T-cell (primary cell): ENCODE data around the gene RUFY3. TPM values are rescaled to one million over a fixed set of nuclear protein-coding genes. Genes with fewer than 3 reads are reported as not detected.
"Not testable (repeated sequence)": the region's sequence is repeated elsewhere in the genome, so short reads cannot be mapped to it uniquely, and the experiment has no call there.

Experiments
- ATAC-seq, 4 experiments: fragments of 200-7000 bp in 3 of 4; fragments of 150-1000 bp in 1 of 4; cut with Tn5 transposase; replicated peaks in 1 of 4; 1 replicate in 3 of 4; 2 replicates in 1 of 4; pipeline ENCODE4 v1.10.0; 2021; ENCODE audit warnings: moderate library complexity in 3 of 4, mild to moderate bottlenecking in 2 of 4, moderate number of reproducible peaks in 1 of 4
- CTCF ChIA-PET, 2 donors: fragments of 300-600 bp; sonication (Branson Sonifier 250); formaldehyde crosslinking; loops; one replicate each; lab custom pipeline; 2022; ENCODE audit warnings: antibody characterized with exemption in 2 of 2; lab: Charles Lee
- POLR2A ChIA-PET, 2 donors: fragments of 300-600 bp; sonication (Branson Sonifier 250); formaldehyde crosslinking; loops; one replicate each; lab custom pipeline; 2022; ENCODE audit warnings: antibody characterized with exemption in 2 of 2; lab: Charles Lee
- DNase-seq, 35 experiments: peaks; one replicate each; pipeline versions ENCODE4 v3.0.0 to v3.0.0-alpha.2; 2013 to 2023
- H3K27ac ChIP-seq: one replicate; pipeline ENCODE4 v1.5.1; 2013; ENCODE audit warnings: low read length
- H3K27me3 ChIP-seq, 2 experiments: replicated peaks in 1 of 2; 1 replicate in 1 of 2; 2 replicates in 1 of 2; pipeline versions ENCODE4 v1.6.1 to v1.7.0; 2013; ENCODE audit warnings: low read length in 1 of 2, mixed read lengths in 1 of 2; ENCODE audit not compliant: control insufficient read depth in 2 of 2, insufficient read depth in 2 of 2; ENCODE audit errors: extremely low read depth in 1 of 2
- H3K36me3 ChIP-seq, 2 donors: 1 replicate in 1 of 2; 2 replicates in 1 of 2; pipeline versions ENCODE4 v1.6.1 to v1.7.0; 2013; ENCODE audit warnings: low read length in 1 of 2; ENCODE audit not compliant: control insufficient read depth in 2 of 2, insufficient read depth in 1 of 2; ENCODE audit errors: extremely low read depth in 1 of 2
- H3K4me1 ChIP-seq, 2 experiments: 1 replicate in 1 of 2; 2 replicates in 1 of 2; pipeline versions ENCODE4 v1.6.1 to v1.7.0; 2013; ENCODE audit warnings: low read length in 2 of 2, mixed read lengths in 1 of 2; ENCODE audit not compliant: insufficient read depth in 2 of 2, control insufficient read depth in 1 of 2; ENCODE audit errors: extremely low read depth in 1 of 2
- H3K4me3 ChIP-seq, 2 donors: 1 replicate in 1 of 2; 2 replicates in 1 of 2; pipeline versions ENCODE4 v1.5.1 to v1.7.0; 2013; ENCODE audit warnings: mild to moderate bottlenecking in 2 of 2, low read length in 1 of 2, moderate library complexity in 1 of 2; ENCODE audit not compliant: control insufficient read depth in 1 of 2; ENCODE audit errors: extremely low read depth in 1 of 2
- H3K9me3 ChIP-seq: 2 replicates; pipeline ENCODE4 v1.7.0; 2013
- H3K27ac Mint-ChIP-seq, 2 donors: one replicate each; pipeline ENCODE4 v1.8.0; 2020 to 2021; ENCODE audit warnings: mild to moderate bottlenecking in 2 of 2, mixed read lengths in 2 of 2
- H3K27me3 Mint-ChIP-seq, 2 donors: one replicate each; pipeline ENCODE4 v1.8.0; 2021 to 2022; ENCODE audit warnings: mixed read lengths in 2 of 2
- H3K36me3 Mint-ChIP-seq: one replicate; pipeline ENCODE4 v1.8.0; 2021; ENCODE audit warnings: mixed read lengths
- H3K4me1 Mint-ChIP-seq, 3 donors: one replicate each; pipeline ENCODE4 v1.8.0; 2020 to 2022; ENCODE audit warnings: mixed read lengths in 3 of 3, mild to moderate bottlenecking in 1 of 3
- H3K4me3 Mint-ChIP-seq, 3 donors: one replicate each; pipeline ENCODE4 v1.8.0; 2020 to 2022; ENCODE audit warnings: mild to moderate bottlenecking in 3 of 3, mixed read lengths in 3 of 3, moderate library complexity in 3 of 3
- H3K9me3 Mint-ChIP-seq, 3 donors: one replicate each; pipeline ENCODE4 v1.8.0; 2020 to 2022; ENCODE audit warnings: mixed read lengths in 3 of 3
- WGBS: methylation state at CpG from one replicate; pipeline ENCODE4 v1.1.5; 2013; ENCODE audit warnings: missing lambda C conversion rate; ENCODE audit not compliant: insufficient coverage; 5-methylcytosine and 5-hydroxymethylcytosine counted together
- total RNA-seq, 35 experiments: library from RNA in 6 of 35; stranded (reverse) in 6 of 35; fragments of 120-200 nt in 1 of 35; gene quantifications; one replicate each; pipeline versions ENCODE4 v1.2.1 to v1.2.4 and lab custom pipeline; 2013 to 2026

The RUFY3 gene
- total RNA-seq, 5 donors from 2014 or later (not counting 1 experiment from before 2014, with no cell fraction given): 29.8 to 34.1 (median 33.3) TPM

DNA sequence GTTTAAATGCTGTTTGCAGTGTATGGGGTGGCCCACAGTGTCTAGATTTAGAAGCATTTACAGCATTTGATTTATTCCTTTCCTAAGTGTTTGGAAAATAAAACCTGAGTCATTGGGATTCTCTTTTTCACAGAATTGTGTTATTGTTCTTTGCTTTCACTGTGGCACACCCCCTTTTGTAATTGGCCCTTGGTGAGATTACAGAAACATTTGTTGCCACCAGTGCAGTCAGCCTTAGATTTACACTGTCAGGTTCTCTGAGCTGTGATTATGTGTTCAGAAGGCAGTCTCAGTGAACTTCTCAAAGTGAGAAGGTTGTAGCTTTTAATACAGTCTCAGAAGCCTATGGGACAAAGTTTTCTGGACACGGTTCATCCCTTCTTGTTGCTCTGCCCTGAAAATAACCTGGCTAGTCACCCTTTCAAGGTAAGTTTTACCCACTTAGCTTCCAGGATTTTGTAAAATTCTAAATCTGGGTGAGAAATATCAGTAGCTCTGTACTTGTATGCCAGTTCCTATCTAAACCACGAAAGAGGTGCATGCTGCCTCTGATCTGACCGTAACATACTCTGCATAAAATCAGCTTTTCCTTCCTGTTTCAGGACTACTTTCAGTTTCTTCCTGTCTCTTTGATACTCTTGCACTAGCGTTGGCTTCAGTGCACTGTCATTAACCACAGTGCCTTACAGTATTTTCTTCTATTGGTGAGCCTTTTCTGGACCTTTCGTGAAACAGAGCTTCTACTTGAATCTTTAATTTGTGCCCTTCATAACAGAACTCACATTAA, 12.6 kb downstream of the RUFY3 start:
- DNase-seq (peak in 29 of 35 experiments; percentile 5 to 76 (median 20)), ATAC-seq (peak; percentile 89 to 94 (median 92))
- CTCF ChIA-PET: interaction anchor here (0.5 to 4.3 kb wide), 36 partner anchors 10 to 275 kb away, joined by 3 to 49 read pairs (median 5); partner anchors contain the start of genes RUFY3 (in 2 of the 2), MOB1B (in 1 of the 2) and UTP3 (in 1 of the 2)
- no peaks in the 10 kb centered on the region for H3K27me3 ChIP-seq
- WGBS: 3% methylated on average over 4 of the region's 5 CpGs
- Mint-ChIP-seq H3K27ac (peak overlapping the region; percentile 93 to 94), H3K27me3 (no peaks in the 10 kb centered on the region), H3K9me3 (no peaks in the 10 kb centered on the region), H3K4me1 (peaks cover 41 to 61% (median 47%) of the 10 kb centered on the region in 3 donors), H3K36me3 (no peaks in the 10 kb centered on the region), H3K4me3 (peak overlapping the region; percentile 66 to 71 (median 70))
- no peaks in the 10 kb centered on the region for H3K9me3 ChIP-seq
- no peaks in the 10 kb centered on the region for H3K36me3 ChIP-seq
- peaks cover 36 to 44% of the 10 kb centered on the region in 2 experiments for H3K4me1 ChIP-seq
- H3K27ac ChIP-seq: peak overlapping the region; percentile 82
- POLR2A ChIA-PET: interaction anchor here (0.5 to 2.2 kb wide), 11 partner anchors 11 to 287 kb away, joined by 3 to 14 read pairs (median 4); partner anchors contain the start of gene UTP3 (in 1 of the 2)
- peak overlapping the region; percentile 28 to 58 for H3K4me3 ChIP-seq

DNA sequence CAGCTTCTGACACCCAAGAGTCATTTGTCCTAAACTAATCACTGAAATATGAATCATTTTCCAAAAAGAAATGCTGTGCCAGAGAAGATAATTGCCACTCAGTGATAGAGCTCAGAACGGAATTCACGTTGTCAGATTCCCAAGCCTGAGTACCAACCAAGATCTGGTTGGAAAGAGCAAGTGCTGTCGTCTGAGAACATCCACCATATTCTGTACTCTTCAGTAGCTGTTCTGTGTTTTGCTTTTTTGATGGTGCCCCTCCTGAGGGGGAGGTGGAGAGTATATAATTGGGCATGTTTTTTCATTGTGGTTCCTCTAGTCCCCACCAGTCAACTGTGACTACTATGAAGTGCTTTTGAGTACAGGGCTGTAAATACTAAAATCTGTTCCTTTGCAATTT, 13.2 kb downstream of the RUFY3 start:
- peak overlapping the region; percentile 82 for H3K27ac ChIP-seq
- no peaks in the 10 kb centered on the region for H3K9me3 ChIP-seq
- 0% methylated on average over 2 of the region's 3 CpGs for WGBS
- H3K4me3 ChIP-seq: peak overlapping the region; percentile 28 to 58
- no peaks in the 10 kb centered on the region for H3K27me3 ChIP-seq
- ATAC-seq: peak; percentile 42 to 59 (median 53)
- Mint-ChIP-seq H3K9me3 (no peaks in the 10 kb centered on the region), H3K4me3 (peak overlapping the region; percentile 66 to 71 (median 70)), H3K36me3 (no peaks in the 10 kb centered on the region), H3K27ac (peak overlapping the region; percentile 93 to 94), H3K4me1 (peaks cover 41 to 61% (median 48%) of the 10 kb centered on the region in 3 donors), H3K27me3 (no peaks in the 10 kb centered on the region)
- DNase-seq: peak in 2 of 35 experiments; percentile 11 to 34
- POLR2A ChIA-PET: interaction anchor here (0.5 to 2.2 kb wide), 10 partner anchors 11 to 104 kb away, joined by 3 to 14 read pairs (median 6); partner anchors contain the start of gene UTP3 (in 1 of the 2)
- no peaks in the 10 kb centered on the region for H3K36me3 ChIP-seq
- CTCF ChIA-PET: interaction anchor here (0.6 to 4.3 kb wide), 32 partner anchors 10 to 275 kb away, joined by 3 to 49 read pairs (median 5); partner anchors contain the start of genes RUFY3 (in 2 of the 2), MOB1B (in 1 of the 2) and UTP3 (in 1 of the 2)
- H3K4me1 ChIP-seq: peaks cover 36 to 46% of the 10 kb centered on the region in 2 experiments

DNA sequence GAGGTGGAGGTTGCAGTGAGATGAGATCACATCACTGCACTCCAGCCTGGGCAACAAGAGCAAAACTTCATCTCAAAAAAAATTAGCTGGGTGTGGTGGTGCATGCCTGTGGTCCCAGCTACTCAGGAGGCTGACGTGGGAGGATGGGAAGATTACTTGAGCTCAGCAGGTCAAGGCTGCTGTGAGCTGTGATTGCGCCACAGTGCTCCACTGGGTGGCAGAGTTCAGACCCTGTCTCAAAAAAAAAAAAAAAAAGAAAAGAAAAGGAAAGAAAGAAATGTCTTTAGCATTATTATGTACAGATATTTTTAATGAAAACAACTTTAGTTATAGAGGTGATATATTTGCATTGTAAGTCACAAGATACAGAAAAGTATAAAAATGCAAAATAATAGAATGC, 14.2 kb downstream of the RUFY3 start:
- H3K36me3 Mint-ChIP-seq, H3K36me3 ChIP-seq, H3K27me3 ChIP-seq, H3K9me3 ChIP-seq, H3K27me3 Mint-ChIP-seq, H3K4me3 ChIP-seq, H3K9me3 Mint-ChIP-seq: not testable (repeated sequence)
- Mint-ChIP-seq H3K27ac (peak overlapping the region; percentile 90 to 94), H3K4me3 (peak overlapping the region; percentile 46 to 66 (median 63)), H3K4me1 (peaks cover 41 to 64% (median 49%) of the 10 kb centered on the region in 3 donors)
- peak in 24 of 35 experiments; percentile 7 to 68 (median 16) for DNase-seq
- peak in 1 of 4 experiments; percentile 24 for ATAC-seq
- CTCF ChIA-PET: interaction anchor here (0.6 to 4.3 kb wide), 23 partner anchors 9 to 490 kb away, joined by 3 to 49 read pairs (median 5); partner anchors contain the start of genes RUFY3 (in 2 of the 2), MOB1B (in 1 of the 2) and UTP3 (in 1 of the 2)
- Histone ChIP-seq H3K4me1 (peaks cover 36 to 48% of the 10 kb centered on the region in 2 experiments), H3K27ac (peak overlapping the region; percentile 37)
- POLR2A ChIA-PET: interaction anchor here (0.5 to 1.0 kb wide), 3 partner anchors 32 to 92 kb away, joined by 3 to 14 read pairs (median 6); no protein-coding TSS in a partner anchor
- no CpG with 5 or more reads among the region's 2 CpGs for WGBS

DNA sequence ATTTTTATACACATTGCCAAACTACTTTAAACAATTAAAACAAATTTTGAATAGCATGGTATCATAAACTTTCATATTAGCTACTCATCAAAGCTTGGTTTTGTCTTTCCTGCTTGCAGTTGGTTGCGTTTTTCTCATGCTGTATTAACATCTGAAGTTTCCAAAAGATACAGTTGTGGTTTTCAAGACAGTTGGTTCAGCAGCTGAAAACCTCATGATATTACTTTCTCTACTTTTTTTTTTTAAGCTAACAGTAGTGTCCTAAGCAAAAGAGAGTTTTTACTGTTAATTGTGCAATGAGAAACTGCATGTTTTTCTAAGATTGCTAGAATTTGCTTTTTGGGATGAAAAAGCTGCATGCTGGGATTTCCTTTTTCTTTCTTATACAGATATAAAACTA, 15.2 kb downstream of the RUFY3 start:
- Histone ChIP-seq H3K36me3 (no peaks in the 10 kb centered on the region), H3K27ac (peak overlapping the region; percentile 37), H3K9me3 (no peaks in the 10 kb centered on the region), H3K27me3 (no peaks in the 10 kb centered on the region), H3K4me1 (peaks cover 36 to 45% of the 10 kb centered on the region in 2 experiments), H3K4me3 (peak overlapping the region in 1 of 2 donors; percentile 23)
- Mint-ChIP-seq H3K36me3 (no peaks in the 10 kb centered on the region), H3K4me3 (peak overlapping the region; percentile 29 to 66 (median 34)), H3K4me1 (peaks cover 43 to 64% (median 48%) of the 10 kb centered on the region in 3 donors), H3K27me3 (no peaks in the 10 kb centered on the region), H3K9me3 (no peaks in the 10 kb centered on the region), H3K27ac (peak overlapping the region; percentile 74 to 94)
- ATAC-seq: peak in 3 of 4 experiments; percentile 22 to 56 (median 31)
- POLR2A ChIA-PET: interaction anchor here in 1 of 2 donors (0.7 kb wide), 1 partner anchor 32 kb away, joined by 3 read pairs; no protein-coding TSS in a partner anchor
- no CpG with 5 or more reads among the region's 1 CpG for WGBS
- CTCF ChIA-PET: interaction anchor here (0.6 to 4.3 kb wide), 11 partner anchors 8 to 273 kb away, joined by 3 to 49 read pairs (median 6); partner anchors contain the start of gene MOB1B (in 1 of the 2)
- DNase-seq: peak in 2 of 35 experiments; percentile 12 to 47

DNA sequence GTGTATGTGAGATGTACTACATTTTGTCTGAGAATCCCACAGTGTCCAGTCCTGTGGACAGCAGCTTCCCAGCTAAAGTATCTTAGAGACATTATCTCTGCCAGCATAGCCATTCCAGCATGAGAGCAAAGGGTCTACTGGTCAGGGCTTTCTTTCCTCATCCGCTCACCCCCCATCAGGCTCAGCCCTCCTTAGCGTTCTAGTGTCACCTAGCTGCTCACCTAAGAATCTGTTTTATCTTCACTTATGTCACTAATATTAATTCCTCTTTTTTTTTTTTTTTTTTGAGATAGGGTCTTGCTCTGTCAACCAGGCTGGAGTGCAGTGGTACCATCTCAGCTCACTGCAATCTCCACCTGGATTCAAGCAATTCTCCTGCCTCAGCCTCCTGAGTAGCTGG, 15.6 kb downstream of the RUFY3 start:
- peaks cover 36 to 43% of the 10 kb centered on the region in 2 experiments for H3K4me1 ChIP-seq
- H3K9me3 Mint-ChIP-seq: no peaks in the 10 kb centered on the region
- H3K27ac Mint-ChIP-seq: peak overlapping the region; percentile 74 to 94
- H3K27ac ChIP-seq: no peak overlapping the region
- peak in 1 of 35 experiments; percentile 21 for DNase-seq
- no CpG with 5 or more reads among the region's 2 CpGs for WGBS
- H3K4me3 Mint-ChIP-seq: peak overlapping the region in 2 of 3 donors; percentile 29 to 66
- H3K36me3 Mint-ChIP-seq: no peaks in the 10 kb centered on the region
- ChIA-PET CTCF (interaction anchor here (0.5 to 4.3 kb wide), 13 partner anchors 8 to 816 kb away, joined by 3 to 49 read pairs (median 6); partner anchors contain the start of gene MOB1B (in 1 of the 2)), POLR2A (interaction anchor here (0.6 to 0.7 kb wide), 2 partner anchors 12 to 32 kb away, joined by 3 to 4 read pairs; no protein-coding TSS in a partner anchor)
- H3K36me3 ChIP-seq: no peaks in the 10 kb centered on the region
- H3K4me3 ChIP-seq: peak overlapping the region in 1 of 2 donors; percentile 23
- no peaks in the 10 kb centered on the region for H3K27me3 ChIP-seq
- no peaks in the 10 kb centered on the region for H3K9me3 ChIP-seq
- peaks cover 41 to 64% (median 45%) of the 10 kb centered on the region in 3 donors for H3K4me1 Mint-ChIP-seq
- ATAC-seq: peak in 1 of 4 experiments; percentile 7
- no peaks in the 10 kb centered on the region for H3K27me3 Mint-ChIP-seq
